Measurements from ENCODE around the gene NGEF. TPM values are rescaled to one million over a fixed set of nuclear protein-coding genes. Genes with fewer than 3 reads are reported as not detected.

NGEF gene
- total and polyA plus RNA-seq, 9 of the 15 experiments (the other 6 are each of a cell fraction or from before 2014, with no cell fraction given): 0.07 to 0.17 (median 0.09) TPM; not detected in 6

DNA sequence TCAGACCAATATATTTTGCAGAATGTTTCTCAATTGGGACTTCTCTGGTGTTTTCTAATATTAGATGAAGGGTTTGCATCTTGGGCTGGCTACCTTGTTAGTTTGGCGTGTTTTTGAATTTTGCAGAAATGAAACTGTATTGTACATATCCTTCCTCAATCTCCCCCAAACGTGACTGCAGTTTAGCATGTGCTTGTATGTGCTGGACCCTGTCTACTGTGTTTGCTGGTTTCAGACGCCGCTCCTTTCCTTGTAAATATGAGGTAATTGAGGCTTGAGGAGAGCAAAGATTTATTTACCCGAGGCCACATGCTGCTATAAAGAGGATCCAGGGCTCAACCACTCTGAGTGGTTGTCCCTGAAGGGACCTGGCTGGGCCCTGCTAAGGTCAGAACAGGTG, 57.2 kb downstream of the NGEF start (continued):
- TF ChIP-seq FOXA3 (CRISPR knock-in tag; conservative IDR thresholded peaks at IDR 0.05 in 1 of 2, IDR thresholded peaks at IDR 0.05 in 1 of 2): no peak
- no peak for TF ChIP-seq ZBTB2 (IDR thresholded peaks at IDR 0.05)
- no peak for TF ChIP-seq MED1 (CRISPR knock-in tag; IDR thresholded peaks at IDR 0.05; ENCODE audit: borderline replicate concordance)
- no peak for TF ChIP-seq USF1 (CRISPR knock-in tag; IDR thresholded peaks at IDR 0.05)
- no peak for TF ChIP-seq BRF1 (IDR thresholded peaks at IDR 0.05; ENCODE audit: borderline replicate concordance, extremely low read depth, insufficient read length)
- TF ChIP-seq, protein P1, sequence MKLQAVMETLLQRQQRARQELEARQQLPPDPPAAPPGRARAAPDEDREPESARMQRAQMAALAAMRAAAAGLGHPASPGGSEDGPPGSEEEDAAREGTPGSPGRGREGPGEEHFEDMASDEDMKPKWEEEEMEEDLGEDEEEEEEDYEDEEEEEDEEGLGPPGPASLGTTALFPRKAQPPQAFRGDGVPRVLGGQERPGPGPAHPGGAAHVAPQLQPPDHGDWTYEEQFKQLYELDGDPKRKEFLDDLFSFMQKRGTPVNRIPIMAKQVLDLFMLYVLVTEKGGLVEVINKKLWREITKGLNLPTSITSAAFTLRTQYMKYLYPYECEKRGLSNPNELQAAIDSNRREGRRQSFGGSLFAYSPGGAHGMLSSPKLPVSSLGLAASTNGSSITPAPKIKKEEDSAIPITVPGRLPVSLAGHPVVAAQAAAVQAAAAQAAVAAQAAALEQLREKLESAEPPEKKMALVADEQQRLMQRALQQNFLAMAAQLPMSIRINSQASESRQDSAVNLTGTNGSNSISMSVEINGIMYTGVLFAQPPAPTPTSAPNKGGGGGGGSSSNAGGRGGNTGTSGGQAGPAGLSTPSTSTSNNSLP (IDR thresholded peaks at IDR 0.05; ENCODE audit: borderline replicate concordance, low read depth, low read length): no peak
- TF ChIP-seq, protein P2, sequence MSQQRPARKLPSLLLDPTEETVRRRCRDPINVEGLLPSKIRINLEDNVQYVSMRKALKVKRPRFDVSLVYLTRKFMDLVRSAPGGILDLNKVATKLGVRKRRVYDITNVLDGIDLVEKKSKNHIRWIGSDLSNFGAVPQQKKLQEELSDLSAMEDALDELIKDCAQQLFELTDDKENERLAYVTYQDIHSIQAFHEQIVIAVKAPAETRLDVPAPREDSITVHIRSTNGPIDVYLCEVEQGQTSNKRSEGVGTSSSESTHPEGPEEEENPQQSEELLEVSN (IDR thresholded peaks at IDR 0.05; ENCODE audit: borderline replicate concordance in 1 of 2, extremely low read depth in 1 of 2, insufficient read depth in 1 of 2, insufficient read length in 1 of 2, low read depth in 1 of 2, low read length in 1 of 2, poor library complexity in 1 of 2, severe bottlenecking in 1 of 2): no peak
- no peak for TF ChIP-seq NR2F6 (CRISPR knock-in tag; IDR thresholded peaks at IDR 0.05)
- TF ChIP-seq TARDBP (IDR thresholded peaks at IDR 0.05): no peak
- TF ChIP-seq ZNF780A (CRISPR knock-in tag; IDR thresholded peaks at IDR 0.05): no peak
- no peak for TF ChIP-seq ZNF695 (CRISPR knock-in tag; IDR thresholded peaks at IDR 0.05)
- TF ChIP-seq POLR2H (tag; IDR thresholded peaks at IDR 0.05; ENCODE audit: low read depth): no peak

All from K562 (cell line).